GM12878 (cell line): ENCODE measurements around the gene SLAIN2. TPM values are rescaled to one million over a fixed set of nuclear protein-coding genes. Genes with fewer than 3 reads are reported as not detected.

Source experiments
- ATAC-seq: fragments of 200-7000 bp; cut with Tn5 transposase; 3 replicates; pipeline ENCODE4 v1.9.1; 2020; ENCODE audit warnings: mild to moderate bottlenecking, moderate library complexity
- BruUV-seq: library from RNA; stranded (reverse); fragments of 400-500 nt; replicated peaks from 2 replicates; lab custom pipeline; 2021; lab: Mats Ljungman, UMichigan
- CTCF ChIA-PET: fragments of 300-600 bp; sonication (Branson Sonifier 250); formaldehyde crosslinking; extraction: SDS; loops from one replicate; lab custom pipeline; 2021; ENCODE audit warnings: inconsistent platforms; lab: Yijun Ruan, JAX
- POLR2A ChIA-PET: fragments of 350-600 bp; formaldehyde crosslinking; extraction: SDS; loops from one replicate; lab custom pipeline; 2021; ENCODE audit warnings: inconsistent platforms; lab: Charles Lee
- RAD21 ChIA-PET: fragments of 300-600 bp; sonication (Branson Sonifier 250); formaldehyde crosslinking; loops from one replicate; lab custom pipeline; 2023; ENCODE audit warnings: antibody characterized with exemption; ENCODE audit not compliant: unreplicated experiment; lab: Charles Lee
- SMC1A ChIA-PET: fragments of 300-600 bp; sonication (Branson Sonifier 250); formaldehyde crosslinking; loops from one replicate; lab custom pipeline; 2023; ENCODE audit not compliant: unreplicated experiment, uncharacterized antibody; lab: Charles Lee
- DNase-seq: peaks from one replicate; pipeline ENCODE4 v3.0.0-alpha.2; 2011; ENCODE audit warnings: low read depth, low spot score
- FAIRE-seq: peaks from 3 replicates; lab custom pipeline; 2011; peaks lifted over from hg19 to GRCh38; lab: Jason Lieb, UNC
- H2AFZ ChIP-seq: 2 replicates; pipeline ENCODE4 v1.6.0; 2011; ENCODE audit warnings: low read depth, low read length, control low read depth; ENCODE audit not compliant: control insufficient read depth
- H3K27ac ChIP-seq: 2 replicates; pipeline ENCODE4 v1.5.1; 2011; ENCODE audit warnings: control low read depth; ENCODE audit not compliant: control insufficient read depth, insufficient read depth
- H3K27me3 ChIP-seq, 2 experiments: replicated peaks in 1 of 2; 2 replicates each; pipeline versions ENCODE4 v1.6.0 to v1.6.1; 2011; ENCODE audit warnings: low read length in 1 of 2; ENCODE audit not compliant: control insufficient read depth in 2 of 2, insufficient read depth in 2 of 2
- H3K36me3 ChIP-seq, 2 experiments: 2 replicates each; pipeline ENCODE4 v1.5.1; 2011; ENCODE audit warnings: low read length in 1 of 2; ENCODE audit not compliant: control insufficient read depth in 2 of 2, insufficient read depth in 2 of 2
- H3K4me1 ChIP-seq: 2 replicates; pipeline ENCODE4 v1.6.1; 2011; ENCODE audit warnings: mild to moderate bottlenecking, low read length, moderate library complexity, mixed read lengths; ENCODE audit not compliant: control insufficient read depth, insufficient read depth
- H3K4me2 ChIP-seq: 2 replicates; pipeline ENCODE4 v1.6.0; 2011; ENCODE audit warnings: control low read depth; ENCODE audit not compliant: control insufficient read depth, insufficient read depth
- H3K4me3 ChIP-seq: fragments of 200-600 bp; sonication (generic); 2 replicates; pipeline ENCODE4 v1.5.1; 2016
- H3K79me2 ChIP-seq: 2 replicates; pipeline ENCODE4 v1.6.0; 2011; ENCODE audit warnings: low read length; ENCODE audit not compliant: control insufficient read depth, insufficient read depth
- H3K9ac ChIP-seq: 2 replicates; pipeline ENCODE4 v1.8.0; 2011; ENCODE audit warnings: low read length, control low read depth, mixed read lengths; ENCODE audit not compliant: control insufficient read depth, insufficient read depth
- H3K9me3 ChIP-seq: replicated peaks from 3 replicates; pipeline ENCODE4 v1.5.1; 2011; ENCODE audit warnings: mild to moderate bottlenecking, low read length; ENCODE audit not compliant: control insufficient read depth, insufficient read depth
- H4K20me1 ChIP-seq: 2 replicates; pipeline ENCODE4 v1.6.0; 2011; ENCODE audit not compliant: control insufficient read depth, insufficient read depth
- ATF7 ChIP-seq: fragments of 450-650 bp; IDR thresholded peaks from 2 replicates; pipeline ENCODE4 v1.6.1; 2016; ENCODE audit warnings: low read depth, mild to moderate bottlenecking
- NFIC ChIP-seq: IDR thresholded peaks from 2 replicates; pipeline ENCODE4 v1.6.1; 2012; ENCODE audit warnings: low read depth, mild to moderate bottlenecking, inconsistent platforms, low read length, moderate library complexity
- RUNX3 ChIP-seq: IDR thresholded peaks from 2 replicates; pipeline ENCODE4 v1.6.1; 2012; ENCODE audit warnings: low read length, inconsistent platforms
- SP1 ChIP-seq: IDR thresholded peaks from one replicate; pipeline ENCODE4 v1.6.1; 2011; ENCODE audit warnings: low read depth, low read length
- WGBS: methylation state at CpG from one replicate; pipeline ENCODE4 v1.1.6; 2016; ENCODE audit warnings: low lambda C conversion rate; ENCODE audit not compliant: insufficient replicate concordance, insufficient coverage; ENCODE audit errors: missing lambda C conversion rate; 5-methylcytosine and 5-hydroxymethylcytosine counted together
- in situ Hi-C: fragments of 300-500 bp; cut with MboI; formaldehyde crosslinking; loops from 9 replicates; pipeline ENCODE4 v1.14.3; 2018; ENCODE audit warnings: mixed read lengths
- intact Hi-C: fragments of 100-400 bp; cut with micrococcal nuclease; formaldehyde crosslinking; loops from one replicate; pipeline ENCODE4 v1.14.2; 2022; ENCODE audit not compliant: unreplicated experiment
- polyA plus RNA-seq, 11 experiments: library from polyadenylated mRNA; depleted of rRNA in 4 of 11; unstranded in 6 of 11; stranded (reverse) in 5 of 11; fragments of >200 nt; fragmentation: Nextera tagmentation in 4 of 11; fragmentation: Illumina TruSeq in 1 of 11; extraction: Ambion mirVana in 4 of 11; extraction: Trizol in 1 of 11; gene quantifications; 1 replicate in 1 of 11; 2 replicates in 10 of 11; pipeline versions ENCODE4 v1.2.1 to v1.2.3, GENCODE V29; 2011 to 2016; ENCODE audit warnings: inconsistent platforms in 2 of 11, missing spikeins in 2 of 11, low read depth in 1 of 11
- total RNA-seq, 4 experiments: library from RNA; depleted of rRNA in 3 of 4; stranded (reverse); fragments of >200 nt in 3 of 4; fragmentation: Illumina TruSeq in 1 of 4; extraction: Trizol in 1 of 4; gene quantifications; 2 replicates each; pipeline versions ENCODE4 v1.2.1 to v1.2.3, GENCODE V29; 2013 to 2021
- TF ChIP-seq, protein P1 (sequence below): fragments of 450-650 bp; IDR thresholded peaks from 2 replicates; pipeline ENCODE4 v1.6.1; 2018; ENCODE audit warnings: mild to moderate bottlenecking, low read depth, moderate library complexity; ENCODE audit not compliant: partially characterized antibody

Gene SLAIN2
- total and polyA plus RNA-seq, 10 of the 15 experiments (the other 5 are each of a cell fraction or from before 2014, with no cell fraction given): 4.3 to 96.6 (median 25.4) TPM

DNA sequence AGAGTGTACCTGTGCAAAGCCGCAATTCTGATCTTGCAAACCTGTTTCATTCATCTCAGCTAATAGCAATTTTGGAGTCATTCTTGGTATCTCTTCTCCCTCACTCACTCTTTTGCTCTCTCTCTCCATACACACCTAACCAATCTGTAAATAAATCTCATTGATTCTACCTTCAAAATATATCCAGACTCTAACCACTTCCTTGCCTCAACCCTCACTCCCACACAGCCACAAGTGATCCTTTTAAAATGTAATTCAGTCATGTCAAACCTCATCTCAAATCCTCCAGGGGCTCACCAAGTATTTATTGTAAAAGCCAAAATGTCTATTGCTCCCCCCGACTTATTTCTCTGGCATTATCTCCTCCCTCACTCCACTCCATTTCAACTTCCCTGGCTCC lies 90.1 kb downstream of the SLAIN2 start:
- ATAC-seq: no peak
- FAIRE-seq: no peak
- Histone ChIP-seq H3K9ac (no peak overlapping the region), H3K27me3 (no peaks in the 10 kb centered on the region), H3K4me2 (no peak overlapping the region), H4K20me1 (no peaks in the 10 kb centered on the region), H3K36me3 (no peaks in the 10 kb centered on the region), H3K9me3 (no peaks in the 10 kb centered on the region), H3K79me2 (no peaks in the 10 kb centered on the region), H3K4me1 (peaks cover 3% of the 10 kb centered on the region; the same call in 1 of the 2 replicates), H3K27ac (no peak overlapping the region), H3K4me3 (no peak overlapping the region), H2AFZ (no peak overlapping the region)
- no TSS peak for BruUV-seq
- POLR2A ChIA-PET: no interaction called here
- SMC1A ChIA-PET: no interaction called here
- 68% methylated on average over 2 of the region's 2 CpGs for WGBS
- CTCF ChIA-PET: no interaction called here
- RAD21 ChIA-PET: no interaction called here
- intact Hi-C loops: loop anchor here (5.0 kb wide), 1 partner anchor 114 kb away; no protein-coding TSS in a partner anchor
- in situ Hi-C loops: loop anchor here (10.0 kb wide), 1 partner anchor 57 kb away; no protein-coding TSS in a partner anchor
- TF ChIP-seq SP1 (no peak), NFIC (no peak), RUNX3 (0 out of 2 replicates have a peak, but pooled peaks have one; percentile 21), ATF7 (no peak)
- TF ChIP-seq, protein P1, sequence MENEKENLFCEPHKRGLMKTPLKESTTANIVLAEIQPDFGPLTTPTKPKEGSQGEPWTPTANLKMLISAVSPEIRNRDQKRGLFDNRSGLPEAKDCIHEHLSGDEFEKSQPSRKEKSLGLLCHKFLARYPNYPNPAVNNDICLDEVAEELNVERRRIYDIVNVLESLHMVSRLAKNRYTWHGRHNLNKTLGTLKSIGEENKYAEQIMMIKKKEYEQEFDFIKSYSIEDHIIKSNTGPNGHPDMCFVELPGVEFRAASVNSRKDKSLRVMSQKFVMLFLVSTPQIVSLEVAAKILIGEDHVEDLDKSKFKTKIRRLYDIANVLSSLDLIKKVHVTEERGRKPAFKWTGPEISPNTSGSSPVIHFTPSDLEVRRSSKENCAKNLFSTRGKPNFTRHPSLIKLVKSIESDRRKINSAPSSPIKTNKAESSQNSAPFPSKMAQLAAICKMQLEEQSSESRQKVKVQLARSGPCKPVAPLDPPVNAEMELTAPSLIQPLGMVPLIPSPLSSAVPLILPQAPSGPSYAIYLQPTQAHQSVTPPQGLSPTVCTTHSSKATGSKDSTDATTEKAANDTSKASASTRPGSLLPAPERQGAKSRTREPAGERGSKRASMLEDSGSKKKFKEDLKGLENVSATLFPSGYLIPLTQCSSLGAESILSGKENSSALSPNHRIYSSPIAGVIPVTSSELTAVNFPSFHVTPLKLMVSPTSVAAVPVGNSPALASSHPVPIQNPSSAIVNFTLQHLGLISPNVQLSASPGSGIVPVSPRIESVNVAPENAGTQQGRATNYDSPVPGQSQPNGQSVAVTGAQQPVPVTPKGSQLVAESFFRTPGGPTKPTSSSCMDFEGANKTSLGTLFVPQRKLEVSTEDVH: no peak
- no peak for DNase-seq
